MCF 10A (cell line): ENCODE measurements around the gene CSMD2. TPM values are rescaled to one million over a fixed set of nuclear protein-coding genes. Genes with fewer than 3 reads are reported as not detected.

Experiments
- BruUV-seq: library from RNA; stranded (reverse); fragments of 400-500 nt; replicated peaks from 2 replicates; lab custom pipeline; 2021; lab: Mats Ljungman, UMichigan
- CTCF ChIA-PET: fragments of 300-600 bp; sonication (Branson Sonifier 250); formaldehyde crosslinking; extraction: SDS; loops from one replicate; lab custom pipeline; 2021; ENCODE audit warnings: antibody characterized with exemption, inconsistent platforms; lab: Yijun Ruan, JAX
- POLR2A ChIA-PET: fragments of 300-600, 350-650 bp; sonication (Branson Sonifier 250); formaldehyde crosslinking; extraction: SDS; loops from one replicate; lab custom pipeline; 2020; ENCODE audit warnings: antibody characterized with exemption, inconsistent platforms; lab: Yijun Ruan, JAX
- DNase-seq: peaks from one replicate; pipeline ENCODE4 v3.0.0-alpha.2; 2018; ENCODE audit not compliant: unreplicated experiment
- H3K27ac Mint-ChIP-seq: one replicate; pipeline ENCODE4 v1.8.0; 2022; ENCODE audit warnings: mild to moderate bottlenecking, low read depth, mixed read lengths; ENCODE audit not compliant: unreplicated experiment
- H3K27me3 Mint-ChIP-seq: one replicate; pipeline ENCODE4 v1.8.0; 2022; ENCODE audit warnings: mixed read lengths; ENCODE audit not compliant: insufficient read depth, unreplicated experiment
- H3K36me3 Mint-ChIP-seq: one replicate; pipeline ENCODE4 v1.8.0; 2022; ENCODE audit warnings: mild to moderate bottlenecking, moderate library complexity, mixed read lengths; ENCODE audit not compliant: insufficient read depth, unreplicated experiment
- H3K4me1 Mint-ChIP-seq: one replicate; pipeline ENCODE4 v1.8.0; 2022; ENCODE audit warnings: mixed read lengths; ENCODE audit not compliant: insufficient read depth, unreplicated experiment
- H3K4me3 Mint-ChIP-seq: one replicate; pipeline ENCODE4 v1.8.0; 2022; ENCODE audit warnings: mild to moderate bottlenecking, moderate library complexity, mixed read lengths; ENCODE audit not compliant: unreplicated experiment
- H3K9me3 Mint-ChIP-seq: one replicate; pipeline ENCODE4 v1.8.0; 2022; ENCODE audit warnings: mixed read lengths; ENCODE audit not compliant: unreplicated experiment
- CTCF ChIP-seq: fragments of 200-600 bp; IDR thresholded peaks from one replicate; pipeline ENCODE4 v1.8.0; 2022; ENCODE audit warnings: antibody characterized with exemption, mild to moderate bottlenecking; ENCODE audit not compliant: unreplicated experiment
- intact Hi-C: fragments of 100-400 bp; cut with micrococcal nuclease; formaldehyde crosslinking; loops from 2 replicates; pipeline ENCODE4 v1.14.1; 2022
- total RNA-seq: library from RNA; stranded (reverse); gene quantifications from 2 replicates; pipeline ENCODE4 v1.2.3, GENCODE V29; 2022

The CSMD2 gene
- total RNA-seq, 1 experiment from 2014 or later = not detected

- Mint-ChIP-seq H3K4me1 (peaks cover 9% of the 10 kb centered on the region), H3K4me3 (no peak overlapping the region), H3K27ac (no peak overlapping the region), H3K9me3 (peaks cover 29% of the 10 kb centered on the region), H3K27me3 (no peaks in the 10 kb centered on the region), H3K36me3 (no peaks in the 10 kb centered on the region)
- ChIA-PET POLR2A (no interaction called here), CTCF (no interaction called here)
- intact Hi-C loops = no loop called here
- TF ChIP-seq CTCF = no peak
- DNase-seq = no peak
- no TSS peak for BruUV-seq
Observed at GRCh38 chr1:33501774-33502173, 663.3 kb downstream of the CSMD2 start.

GRCh38 chr1:33501309-33501708 is 663.7 kb downstream of the CSMD2 start:
- H3K36me3 Mint-ChIP-seq = no peaks in the 10 kb centered on the region
- intact Hi-C loops = no loop called here
- no peak for DNase-seq
- ChIA-PET POLR2A (no interaction called here), CTCF (no interaction called here)
- no peak for TF ChIP-seq CTCF
- no peaks in the 10 kb centered on the region for H3K27me3 Mint-ChIP-seq
- no peak overlapping the region for H3K4me3 Mint-ChIP-seq
- peaks cover 32% of the 10 kb centered on the region for H3K9me3 Mint-ChIP-seq
- BruUV-seq = no TSS peak
- H3K4me1 Mint-ChIP-seq = peaks cover 9% of the 10 kb centered on the region
- H3K27ac Mint-ChIP-seq = no peak overlapping the region

GRCh38 chr1:33500547-33500946 is 664.5 kb downstream of the CSMD2 start:
- H3K27me3 Mint-ChIP-seq = no peaks in the 10 kb centered on the region
- POLR2A ChIA-PET = no interaction called here
- no peak for DNase-seq

GRCh38 chr1:33497410-33497809 is 667.6 kb downstream of the CSMD2 start:
- peaks cover 24% of the 10 kb centered on the region for H3K36me3 Mint-ChIP-seq
- intact Hi-C loops = no loop called here
- POLR2A ChIA-PET = no interaction called here
- peaks cover 52% of the 10 kb centered on the region for H3K9me3 Mint-ChIP-seq
- peaks cover 3% of the 10 kb centered on the region for H3K4me1 Mint-ChIP-seq
- no peak overlapping the region for H3K27ac Mint-ChIP-seq
- BruUV-seq = no TSS peak
- TF ChIP-seq CTCF = no peak
- no peak overlapping the region for H3K4me3 Mint-ChIP-seq
- CTCF ChIA-PET = interaction anchor here (0.5 to 0.9 kb wide), 2 partner anchors 26 to 112 kb away, joined by 3 to 5 read pairs; no protein-coding TSS in a partner anchor
- H3K27me3 Mint-ChIP-seq = no peaks in the 10 kb centered on the region
- no peak for DNase-seq

More at GRCh38 chr1:33500547-33500946, 664.5 kb downstream of the CSMD2 start:
- intact Hi-C loops = no loop called here
- H3K4me1 Mint-ChIP-seq = peaks cover 9% of the 10 kb centered on the region
- CTCF ChIA-PET = interaction anchor here (0.7 kb wide), 1 partner anchor 23 kb away, joined by 4 read pairs; no protein-coding TSS in a partner anchor
- no TSS peak for BruUV-seq
- TF ChIP-seq CTCF = no peak
- H3K36me3 Mint-ChIP-seq = no peaks in the 10 kb centered on the region
- H3K27ac Mint-ChIP-seq = no peak overlapping the region
- no peak overlapping the region for H3K4me3 Mint-ChIP-seq
- peaks cover 37% of the 10 kb centered on the region for H3K9me3 Mint-ChIP-seq
